Thyroid gland (tissue), 4 donors: ENCODE results near the gene TRIM29. TPM values are rescaled to one million over a fixed set of nuclear protein-coding genes. Genes with fewer than 3 reads are reported as not detected.

Experiments used
- DNase-seq, 2 donors: peaks; one replicate each; pipeline ENCODE4 v3.0.0-alpha.2; 2019
- H3K27ac ChIP-seq, 3 donors: fragments of 200-600 bp; sonication (generic); 1 replicate in 2 of 3; 2 replicates in 1 of 3; pipeline ENCODE4 v1.5.1; 2016 to 2019; ENCODE audit warnings: mild to moderate bottlenecking in 1 of 3, moderate library complexity in 1 of 3
- H3K27me3 ChIP-seq: fragments of 200-600 bp; sonication (generic); one replicate; pipeline ENCODE4 v1.5.1; 2019
- H3K36me3 ChIP-seq, 2 donors: fragments of 200-600 bp; sonication (generic); one replicate each; pipeline ENCODE4 v1.5.1; 2016 to 2019
- H3K4me1 ChIP-seq, 2 donors: fragments of 200-600 bp; sonication (generic); one replicate each; pipeline ENCODE4 v1.5.1; 2017 to 2019
- H3K4me3 ChIP-seq, 3 donors: fragments of 200-600 bp; sonication (generic); replicated peaks in 1 of 3; 1 replicate in 2 of 3; 2 replicates in 1 of 3; pipeline ENCODE4 v1.5.1; 2016; ENCODE audit warnings: mild to moderate bottlenecking in 1 of 3
- H3K9me3 ChIP-seq: fragments of 200-600 bp; sonication (generic); one replicate; pipeline ENCODE4 v1.5.1; 2017
- POLR2A ChIP-seq, 2 donors: fragments of 450-650 bp; IDR thresholded peaks; one replicate each; pipeline ENCODE4 v1.6.1; 2017; ENCODE audit warnings: antibody characterized with exemption in 2 of 2, mild to moderate bottlenecking in 2 of 2, moderate library complexity in 1 of 2
- WGBS, 2 donors: methylation state at CpG; one replicate each; pipeline ENCODE4 v1.1.5; 2017; 5-methylcytosine and 5-hydroxymethylcytosine counted together
- intact Hi-C: fragments of 100-400 bp; cut with DNase I; formaldehyde crosslinking; loops from one replicate; pipeline ENCODE4 v1.15.1; 2023
- total RNA-seq, 4 donors: library from RNA; depleted of rRNA; stranded (reverse); fragments of >200 nt; gene quantifications; one replicate each; pipeline ENCODE4 v1.2.3, GENCODE V29; 2016
- TF ChIP-seq, protein P1 (sequence below), 6 experiments: fragments of 200-600 bp in 3 of 6; fragments of 450-650 bp in 3 of 6; sonication (generic) in 3 of 6; IDR thresholded peaks; one replicate each; pipeline ENCODE4 v1.5.1; 2016 to 2019; ENCODE audit warnings: antibody characterized with exemption in 6 of 6, mild to moderate bottlenecking in 2 of 6, inconsistent platforms in 1 of 6, moderate library complexity in 1 of 6

TRIM29 gene
- total RNA-seq, 4 donors from 2014 or later, result 1.4 to 3.7 (median 1.6) TPM; not detected in 1

DNA sequence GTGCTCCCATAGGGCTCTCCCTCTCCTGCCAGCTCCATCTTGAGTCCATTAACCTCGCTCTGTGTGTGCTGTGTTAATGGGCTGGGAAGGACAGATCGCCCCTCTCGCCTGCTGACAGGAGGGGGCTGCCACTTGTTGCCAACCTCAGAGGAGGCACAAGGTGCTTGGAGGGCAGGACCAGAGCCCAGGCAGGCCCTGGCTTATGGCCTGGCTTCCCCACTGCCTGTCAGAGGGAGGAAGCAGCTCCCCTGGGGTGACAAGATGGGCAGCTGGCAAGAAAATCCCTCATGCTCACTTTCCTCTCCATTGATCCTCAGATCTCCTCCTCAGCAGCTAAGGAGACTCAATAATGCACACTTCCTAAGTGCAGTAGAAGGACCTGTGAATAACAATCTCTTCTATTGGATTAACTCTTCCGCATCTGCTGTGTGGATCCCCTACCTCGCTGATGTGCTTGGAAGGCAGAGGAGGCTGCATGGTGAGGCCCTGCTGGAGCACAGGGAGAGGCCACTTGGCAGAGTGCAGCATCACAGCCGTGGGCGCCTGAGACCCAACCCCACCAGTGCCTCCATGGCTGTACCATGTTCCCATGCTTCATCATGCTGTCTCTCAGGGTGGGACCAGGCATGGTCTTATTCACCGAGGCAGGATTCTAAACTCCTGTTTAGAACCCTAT, 70.3 kb downstream of the TRIM29 start:
- Histone ChIP-seq H3K36me3 (no peaks in the 10 kb centered on the region), H3K9me3 (no peaks in the 10 kb centered on the region), H3K27me3 (no peaks in the 10 kb centered on the region), H3K4me1 (no peaks in the 10 kb centered on the region), H3K27ac (no peak overlapping the region), H3K4me3 (no peak overlapping the region)
- WGBS, 2 donors, result 62 to 63% methylated on average over 7 of the region's 8 CpGs
- TF ChIP-seq, protein P1, sequence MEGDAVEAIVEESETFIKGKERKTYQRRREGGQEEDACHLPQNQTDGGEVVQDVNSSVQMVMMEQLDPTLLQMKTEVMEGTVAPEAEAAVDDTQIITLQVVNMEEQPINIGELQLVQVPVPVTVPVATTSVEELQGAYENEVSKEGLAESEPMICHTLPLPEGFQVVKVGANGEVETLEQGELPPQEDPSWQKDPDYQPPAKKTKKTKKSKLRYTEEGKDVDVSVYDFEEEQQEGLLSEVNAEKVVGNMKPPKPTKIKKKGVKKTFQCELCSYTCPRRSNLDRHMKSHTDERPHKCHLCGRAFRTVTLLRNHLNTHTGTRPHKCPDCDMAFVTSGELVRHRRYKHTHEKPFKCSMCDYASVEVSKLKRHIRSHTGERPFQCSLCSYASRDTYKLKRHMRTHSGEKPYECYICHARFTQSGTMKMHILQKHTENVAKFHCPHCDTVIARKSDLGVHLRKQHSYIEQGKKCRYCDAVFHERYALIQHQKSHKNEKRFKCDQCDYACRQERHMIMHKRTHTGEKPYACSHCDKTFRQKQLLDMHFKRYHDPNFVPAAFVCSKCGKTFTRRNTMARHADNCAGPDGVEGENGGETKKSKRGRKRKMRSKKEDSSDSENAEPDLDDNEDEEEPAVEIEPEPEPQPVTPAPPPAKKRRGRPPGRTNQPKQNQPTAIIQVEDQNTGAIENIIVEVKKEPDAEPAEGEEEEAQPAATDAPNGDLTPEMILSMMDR (IDR thresholded peaks at IDR 0.05), result no peak
- no peak for TF ChIP-seq POLR2A (IDR thresholded peaks at IDR 0.05)
- intact Hi-C loops, result no loop called here
- DNase-seq, result no peak

DNA sequence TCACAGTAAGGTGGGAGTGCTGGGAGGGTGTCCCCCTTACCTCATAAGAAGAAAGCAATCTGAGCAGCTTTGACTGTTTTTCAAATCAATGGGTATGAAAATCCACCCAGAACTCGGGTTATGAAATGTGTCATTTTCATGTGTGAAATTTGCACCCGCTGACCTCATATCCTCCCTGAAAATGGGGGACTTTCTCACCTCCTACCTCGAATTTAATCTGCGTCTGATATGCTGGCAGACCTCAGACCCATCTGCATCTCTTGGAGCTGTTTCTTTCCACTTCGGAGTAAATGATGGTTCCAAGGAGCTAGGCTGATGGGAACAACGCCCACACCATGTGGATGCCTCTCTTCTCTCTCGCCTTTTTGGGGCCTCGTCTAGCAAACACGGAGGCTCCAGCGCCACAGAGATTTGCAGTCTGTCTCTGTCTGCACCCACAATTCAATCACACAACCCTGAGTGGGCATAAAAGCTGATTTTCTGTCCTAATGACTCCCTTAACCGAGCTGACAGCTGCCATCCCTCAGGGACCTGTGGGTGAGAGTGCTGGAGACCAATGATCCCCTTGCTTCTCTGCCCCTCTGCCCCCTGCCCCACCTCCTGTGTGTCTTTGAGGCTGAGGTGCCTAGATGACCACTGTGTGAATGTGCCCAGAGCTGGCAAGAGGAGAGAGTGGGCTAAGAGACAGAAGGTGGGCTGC, 71.0 kb downstream of the TRIM29 start:
- no peak overlapping the region for H3K27ac ChIP-seq
- DNase-seq, result no peak

DNA sequence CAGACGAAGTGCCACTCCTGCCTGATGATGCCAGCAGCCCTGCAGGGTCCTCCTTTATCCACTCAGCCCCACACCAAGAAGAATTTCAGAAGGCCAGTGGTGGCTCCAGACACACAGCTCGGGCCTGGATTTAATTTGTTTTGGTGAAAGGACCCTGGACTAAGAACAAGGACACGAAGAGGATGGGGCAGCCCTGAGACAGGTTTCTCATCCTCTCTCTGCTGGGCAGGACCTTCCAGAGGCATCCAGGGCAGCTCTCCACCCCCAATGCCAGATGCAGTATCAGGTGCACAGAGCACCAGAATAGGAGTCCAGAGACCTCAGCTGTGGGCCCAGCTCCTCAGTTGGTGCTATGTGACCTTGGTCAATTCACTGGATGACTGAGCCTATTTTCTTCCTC, 72.0 kb downstream of the TRIM29 start:
- 63 to 80% methylated on average over 3 of the region's 3 CpGs for WGBS, 2 donors
- no peaks in the 10 kb centered on the region for H3K36me3 ChIP-seq
- H3K9me3 ChIP-seq, result no peaks in the 10 kb centered on the region
- H3K27ac ChIP-seq, result no peak overlapping the region
- intact Hi-C loops, result no loop called here
- no peak for DNase-seq
- no peak overlapping the region for H3K4me3 ChIP-seq
- no peak for TF ChIP-seq POLR2A (IDR thresholded peaks at IDR 0.05)
- H3K4me1 ChIP-seq, result no peaks in the 10 kb centered on the region
- H3K27me3 ChIP-seq, result no peaks in the 10 kb centered on the region

More for the DNA sequence above, 71.0 kb downstream of the TRIM29 start:
- intact Hi-C loops, result no loop called here
- 82 to 88% methylated on average over 11 of the region's 11 CpGs for WGBS, 2 donors
- no peaks in the 10 kb centered on the region for H3K27me3 ChIP-seq
- H3K4me1 ChIP-seq, result no peaks in the 10 kb centered on the region
- H3K4me3 ChIP-seq, result no peak overlapping the region
- no peaks in the 10 kb centered on the region for H3K9me3 ChIP-seq
- H3K36me3 ChIP-seq, result no peaks in the 10 kb centered on the region
- no peak for TF ChIP-seq POLR2A (IDR thresholded peaks at IDR 0.05)
- TF ChIP-seq, protein P1 (IDR thresholded peaks at IDR 0.05), result no peak

DNA sequence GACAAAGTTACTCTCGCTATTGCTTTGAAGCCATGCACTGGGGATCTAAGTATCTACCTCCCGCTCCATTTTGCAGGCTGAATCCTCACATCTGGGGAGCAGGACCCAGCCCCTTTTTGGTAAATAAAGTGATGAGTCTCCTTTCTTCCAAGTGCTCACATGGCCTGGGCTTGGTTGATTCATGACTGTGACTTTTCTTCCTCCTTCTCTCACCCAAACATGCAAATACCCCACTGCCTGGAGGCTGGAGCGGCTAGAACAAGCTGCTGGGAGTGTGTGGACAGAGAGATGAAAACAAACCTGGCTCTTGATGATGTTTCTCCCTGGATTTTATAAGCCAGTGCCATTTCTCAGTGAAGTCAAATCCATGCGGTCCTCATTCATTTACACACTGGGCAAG, 72.7 kb downstream of the TRIM29 start:
- Histone ChIP-seq H3K36me3 (no peaks in the 10 kb centered on the region), H3K27ac (no peak overlapping the region), H3K9me3 (no peaks in the 10 kb centered on the region), H3K4me3 (no peak overlapping the region), H3K27me3 (no peaks in the 10 kb centered on the region), H3K4me1 (no peaks in the 10 kb centered on the region)
- no peak for DNase-seq
- WGBS, 2 donors, result 89 to 98% methylated on average over 4 of the region's 4 CpGs
- intact Hi-C loops, result no loop called here
- TF ChIP-seq, protein P1 (IDR thresholded peaks at IDR 0.05), result no peak
- TF ChIP-seq POLR2A (IDR thresholded peaks at IDR 0.05), result no peak

DNA sequence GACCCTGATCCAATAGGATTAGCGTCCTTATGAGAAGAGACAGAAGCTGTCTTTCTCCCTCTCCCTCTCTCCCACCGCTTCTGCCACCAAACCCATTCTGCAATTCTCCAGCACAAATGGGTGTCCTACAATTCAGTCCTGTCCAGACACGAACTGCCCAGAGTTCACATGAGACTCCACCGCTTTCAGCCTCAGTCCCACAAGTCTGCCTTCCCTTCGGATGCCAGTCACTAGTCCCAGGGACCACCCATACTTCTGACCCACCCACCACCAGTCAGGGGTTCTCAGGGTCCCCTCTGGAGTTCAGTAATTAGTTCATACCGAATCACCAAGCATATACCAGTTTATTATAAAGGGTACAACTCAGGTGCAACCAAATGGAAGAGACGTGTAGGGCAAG, 73.6 kb downstream of the TRIM29 start:
- Histone ChIP-seq H3K4me1 (no peaks in the 10 kb centered on the region), H3K36me3 (no peaks in the 10 kb centered on the region), H3K27me3 (no peaks in the 10 kb centered on the region), H3K4me3 (no peak overlapping the region), H3K9me3 (no peaks in the 10 kb centered on the region), H3K27ac (no peak overlapping the region)
- 86 to 90% methylated on average over 7 of the region's 7 CpGs for WGBS, 2 donors
- TF ChIP-seq POLR2A (IDR thresholded peaks at IDR 0.05), result no peak
- TF ChIP-seq, protein P1 (IDR thresholded peaks at IDR 0.05), result no peak
- no peak for DNase-seq
- intact Hi-C loops, result no loop called here
